Stimulated activated effector memory CD8-positive, alpha-beta T cell treated with anti-CD3 and anti-CD28 coated beads, Interleukin-12 subunit alpha, Interleukin-12 subunit beta, amount 100 ng/mL, for 72 hours (primary cell): ENCODE measurements around the gene SPINK8.
"Not testable (repeated sequence)": the region's sequence is repeated elsewhere in the genome, so short reads cannot be mapped to it uniquely, and the experiment has no call there.

ENCODE experiments used
- ATAC-seq: fragments of 150-1000 bp; cut with Tn5 transposase; 2 replicates; pipeline ENCODE4 v1.10.0; 2021
- DNase-seq, 2 donors: peaks; one replicate each; pipeline ENCODE4 v3.0.0; 2021 to 2022; ENCODE audit warnings: low spot score in 2 of 2
- H3K27ac Mint-ChIP-seq: one replicate; pipeline ENCODE4 v1.8.0; 2022; ENCODE audit warnings: mild to moderate bottlenecking, mixed read lengths
- H3K36me3 Mint-ChIP-seq: one replicate; pipeline ENCODE4 v1.8.0; 2022; ENCODE audit warnings: mild to moderate bottlenecking, mixed read lengths
- H3K4me1 Mint-ChIP-seq: one replicate; pipeline ENCODE4 v1.8.0; 2022; ENCODE audit warnings: mixed read lengths
- H3K4me3 Mint-ChIP-seq: one replicate; pipeline ENCODE4 v1.8.0; 2022; ENCODE audit warnings: mild to moderate bottlenecking, mixed read lengths
- H3K9me3 Mint-ChIP-seq: one replicate; pipeline ENCODE4 v1.8.0; 2022; ENCODE audit warnings: mixed read lengths

Gene SPINK8

GRCh38 chr3:48275287-48276027 is 58.0 kb downstream of the SPINK8 start:
- H3K27ac Mint-ChIP-seq: no peak overlapping the region

GRCh38 chr3:48274452-48274851 is 59.0 kb downstream of the SPINK8 start:
- H3K9me3 Mint-ChIP-seq: no peaks in the 10 kb centered on the region
- DNase-seq (no peak), ATAC-seq (no peak)
- H3K4me3 Mint-ChIP-seq: no peak overlapping the region
- peaks cover 17% of the 10 kb centered on the region for H3K4me1 Mint-ChIP-seq
- H3K27ac Mint-ChIP-seq: no peak overlapping the region
- peaks cover 17% of the 10 kb centered on the region for H3K36me3 Mint-ChIP-seq

More at GRCh38 chr3:48275287-48276027, 58.0 kb downstream of the SPINK8 start:
- no peak overlapping the region for H3K4me3 Mint-ChIP-seq
- ATAC-seq (no peak), DNase-seq (no peak)
- peaks cover 7% of the 10 kb centered on the region for H3K4me1 Mint-ChIP-seq
- H3K36me3 Mint-ChIP-seq: peaks cover 7% of the 10 kb centered on the region
- no peaks in the 10 kb centered on the region for H3K9me3 Mint-ChIP-seq

- no peaks in the 10 kb centered on the region for H3K9me3 Mint-ChIP-seq
- no peak overlapping the region for H3K27ac Mint-ChIP-seq
- H3K36me3 Mint-ChIP-seq: peaks cover 16% of the 10 kb centered on the region
- DNase-seq (peak; percentile 28 to 69), ATAC-seq (no peak)
- no peak overlapping the region for H3K4me3 Mint-ChIP-seq
- peaks cover 19% of the 10 kb centered on the region for H3K4me1 Mint-ChIP-seq
Observed at GRCh38 chr3:48273594-48274211, 59.8 kb downstream of the SPINK8 start.

- peak overlapping the region; percentile 2 for H3K27ac Mint-ChIP-seq
- H3K4me3 Mint-ChIP-seq: no peak overlapping the region
- peaks cover 34% of the 10 kb centered on the region for H3K36me3 Mint-ChIP-seq
- H3K9me3 Mint-ChIP-seq: no peaks in the 10 kb centered on the region
- H3K4me1 Mint-ChIP-seq: peaks cover 35% of the 10 kb centered on the region
- no peak for ATAC-seq
- DNase-seq: no peak
Observed at GRCh38 chr3:48271763-48272498, 61.5 kb downstream of the SPINK8 start.

GRCh38 chr3:48271223-48271622 is 62.2 kb downstream of the SPINK8 start:
- H3K36me3 Mint-ChIP-seq: peaks cover 41% of the 10 kb centered on the region
- H3K9me3 Mint-ChIP-seq, H3K4me3 Mint-ChIP-seq, ATAC-seq, H3K27ac Mint-ChIP-seq, DNase-seq: not testable (repeated sequence)
- H3K4me1 Mint-ChIP-seq: peaks cover 38% of the 10 kb centered on the region

- no peaks in the 10 kb centered on the region for H3K9me3 Mint-ChIP-seq
- H3K36me3 Mint-ChIP-seq: peaks cover 50% of the 10 kb centered on the region
- H3K27ac Mint-ChIP-seq: peak overlapping the region; percentile 93
- H3K4me3 Mint-ChIP-seq: no peak overlapping the region
- peaks cover 38% of the 10 kb centered on the region for H3K4me1 Mint-ChIP-seq
- DNase-seq (no peak), ATAC-seq (no peak)
Observed at GRCh38 chr3:48270306-48270705, 63.2 kb downstream of the SPINK8 start.

GRCh38 chr3:48269592-48269991 is 63.9 kb downstream of the SPINK8 start:
- Mint-ChIP-seq H3K9me3 (no peaks in the 10 kb centered on the region), H3K4me3 (peak overlapping the region; percentile 50), H3K36me3 (peaks cover 53% of the 10 kb centered on the region), H3K27ac (peak overlapping the region; percentile 93), H3K4me1 (peaks cover 38% of the 10 kb centered on the region)
- ATAC-seq: no peak
- no peak for DNase-seq

GRCh38 chr3:48268936-48269561 is 64.4 kb downstream of the SPINK8 start:
- ATAC-seq (peak; percentile 57), DNase-seq (no peak)
- Mint-ChIP-seq H3K9me3 (no peaks in the 10 kb centered on the region), H3K4me1 (peaks cover 38% of the 10 kb centered on the region), H3K27ac (peak overlapping the region; percentile 93), H3K36me3 (peaks cover 58% of the 10 kb centered on the region), H3K4me3 (peak overlapping the region; percentile 50)

- Mint-ChIP-seq H3K27ac (peak overlapping the region; percentile 93), H3K9me3 (no peaks in the 10 kb centered on the region), H3K36me3 (peaks cover 64% of the 10 kb centered on the region), H3K4me1 (peaks cover 38% of the 10 kb centered on the region), H3K4me3 (peak overlapping the region; percentile 50)
- ATAC-seq (peak; percentile 96), DNase-seq (peak; percentile 44 to 80)
Observed at GRCh38 chr3:48268381-48268935, 65.0 kb downstream of the SPINK8 start.

GRCh38 chr3:48267782-48268181 is 65.7 kb downstream of the SPINK8 start:
- H3K9me3 Mint-ChIP-seq: no peaks in the 10 kb centered on the region
- DNase-seq: no peak
- peak overlapping the region; percentile 93 for H3K27ac Mint-ChIP-seq
- H3K4me3 Mint-ChIP-seq: peak overlapping the region; percentile 50
- ATAC-seq: no peak
- peaks cover 38% of the 10 kb centered on the region for H3K4me1 Mint-ChIP-seq
- peaks cover 71% of the 10 kb centered on the region for H3K36me3 Mint-ChIP-seq

- no peak for DNase-seq
- H3K36me3 Mint-ChIP-seq: peaks cover 92% of the 10 kb centered on the region
Observed at GRCh38 chr3:48258530-48258929, 74.9 kb downstream of the SPINK8 start.

More at GRCh38 chr3:48258530-48258929, 74.9 kb downstream of the SPINK8 start:
- no peak for ATAC-seq
- no peaks in the 10 kb centered on the region for H3K9me3 Mint-ChIP-seq
- peak overlapping the region; percentile 13 for H3K27ac Mint-ChIP-seq
- H3K4me3 Mint-ChIP-seq: no peak overlapping the region
- no peaks in the 10 kb centered on the region for H3K4me1 Mint-ChIP-seq
